Keratinocyte (primary cell): ENCODE data around the gene AHNAK2. TPM values are rescaled to one million over a fixed set of nuclear protein-coding genes. Genes with fewer than 3 reads are reported as not detected.

Source experiments
- DNase-seq: peaks from one replicate; pipeline ENCODE4 v3.0.0-alpha.2; 2011; ENCODE audit warnings: low read depth, missing footprints, low spot score
- FAIRE-seq: peaks from 2 replicates; lab custom pipeline; 2011; peaks lifted over from hg19 to GRCh38; lab: Jason Lieb, UNC
- H2AFZ ChIP-seq: 2 replicates; pipeline ENCODE4 v1.6.0; 2012; ENCODE audit warnings: low read length, control low read depth, inconsistent platforms; ENCODE audit not compliant: control insufficient read depth
- H3K27ac ChIP-seq: 2 replicates; pipeline ENCODE4 v1.5.1; 2011; ENCODE audit warnings: low read length; ENCODE audit not compliant: control insufficient read depth, insufficient read depth
- H3K27me3 ChIP-seq: 3 replicates; pipeline ENCODE4 v1.6.0; 2011; ENCODE audit warnings: low read length; ENCODE audit not compliant: control insufficient read depth, insufficient read depth; ENCODE audit errors: extremely low read depth
- H3K36me3 ChIP-seq, 2 experiments: 2 replicates in 1 of 2; 3 replicates in 1 of 2; pipeline ENCODE4 v1.5.1; 2011; ENCODE audit warnings: low read length in 2 of 2, mild to moderate bottlenecking in 1 of 2; ENCODE audit not compliant: control insufficient read depth in 2 of 2, insufficient read depth in 2 of 2; ENCODE audit errors: extremely low read depth in 1 of 2
- H3K4me1 ChIP-seq: 3 replicates; pipeline ENCODE4 v1.5.1; 2011; ENCODE audit warnings: low read length; ENCODE audit not compliant: control insufficient read depth, insufficient read depth; ENCODE audit errors: extremely low read depth
- H3K4me2 ChIP-seq: 3 replicates; pipeline ENCODE4 v1.6.0; 2011; ENCODE audit warnings: low read depth, low read length; ENCODE audit not compliant: control insufficient read depth, insufficient read depth; ENCODE audit errors: extremely low read depth
- H3K4me3 ChIP-seq, 3 experiments: fragments of 200-600 bp in 1 of 3; sonication (generic) in 1 of 3; 2 replicates in 2 of 3; 3 replicates in 1 of 3; pipeline ENCODE4 v1.5.1; 2011 to 2016; ENCODE audit warnings: low read length in 3 of 3, mild to moderate bottlenecking in 3 of 3, control low read depth in 2 of 3, inconsistent platforms in 1 of 3, low read depth in 1 of 3, mixed read lengths in 1 of 3, mixed run types in 1 of 3, moderate library complexity in 1 of 3; ENCODE audit not compliant: control insufficient read depth in 2 of 3, insufficient read depth in 2 of 3; ENCODE audit errors: extremely low read depth in 1 of 3
- H3K79me2 ChIP-seq: 2 replicates; pipeline ENCODE4 v1.6.0; 2012; ENCODE audit warnings: low read length; ENCODE audit not compliant: control insufficient read depth, insufficient read depth
- H3K9ac ChIP-seq: 3 replicates; pipeline ENCODE4 v1.6.0; 2011; ENCODE audit warnings: low read length; ENCODE audit not compliant: control insufficient read depth, insufficient read depth; ENCODE audit errors: extremely low read depth
- H3K9me1 ChIP-seq: 3 replicates; pipeline ENCODE4 v1.6.0; 2011; ENCODE audit warnings: low read length; ENCODE audit not compliant: control insufficient read depth, insufficient read depth; ENCODE audit errors: extremely low read depth
- H3K9me3 ChIP-seq: 2 replicates; pipeline ENCODE4 v1.5.1; 2012; ENCODE audit warnings: low read depth, low read length; ENCODE audit not compliant: control insufficient read depth
- H4K20me1 ChIP-seq: 3 replicates; pipeline ENCODE4 v1.6.0; 2011; ENCODE audit warnings: low read length; ENCODE audit not compliant: control insufficient read depth, insufficient read depth; ENCODE audit errors: extremely low read depth
- EZH2 ChIP-seq: IDR thresholded peaks from one replicate; pipeline ENCODE4 v1.6.1; 2012; ENCODE audit warnings: inconsistent platforms, mild to moderate bottlenecking, low read length, moderate library complexity
- dilution Hi-C: fragments of 300-500 bp; cut with MboI; formaldehyde crosslinking; loops from one replicate; pipeline ENCODE4 v1.7.0; 2020; ENCODE audit warnings: low sequenced_read_pairs; ENCODE audit not compliant: extremely low pct_ligation_motif_present
- polyA plus RNA-seq, 5 experiments: library from polyadenylated mRNA; depleted of rRNA in 3 of 5; stranded (reverse) in 3 of 5; stranded (forward) in 1 of 5; unstranded in 1 of 5; fragments of >200 nt; gene quantifications; 1 replicate in 1 of 5; 2 replicates in 3 of 5; 3 replicates in 1 of 5; pipeline versions ENCODE4 v1.2.1 to v1.2.3, GENCODE V29; 2011 to 2012; ENCODE audit warnings: missing spikeins in 2 of 5, low read depth in 1 of 5, low replicate concordance in 1 of 5
- TF ChIP-seq, protein P1 (sequence below), 3 experiments: IDR thresholded peaks in 1 of 3; conservative IDR thresholded peaks in 1 of 3; optimal IDR thresholded peaks in 1 of 3; 2 replicates in 2 of 3; 3 replicates in 1 of 3; pipeline versions ENCODE3 to v1.5.1; 2011; ENCODE audit warnings: low read length in 3 of 3, mild to moderate bottlenecking in 3 of 3, moderate library complexity in 2 of 3, control low read depth in 1 of 3, inconsistent platforms in 1 of 3; ENCODE audit not compliant: insufficient read depth in 2 of 3; ENCODE audit errors: extremely low read depth in 1 of 3

Gene AHNAK2
- polyA plus RNA-seq, 1 donor (not counting 4 experiments of a cell fraction or from before 2014, with no cell fraction given): 164 TPM

DNA sequence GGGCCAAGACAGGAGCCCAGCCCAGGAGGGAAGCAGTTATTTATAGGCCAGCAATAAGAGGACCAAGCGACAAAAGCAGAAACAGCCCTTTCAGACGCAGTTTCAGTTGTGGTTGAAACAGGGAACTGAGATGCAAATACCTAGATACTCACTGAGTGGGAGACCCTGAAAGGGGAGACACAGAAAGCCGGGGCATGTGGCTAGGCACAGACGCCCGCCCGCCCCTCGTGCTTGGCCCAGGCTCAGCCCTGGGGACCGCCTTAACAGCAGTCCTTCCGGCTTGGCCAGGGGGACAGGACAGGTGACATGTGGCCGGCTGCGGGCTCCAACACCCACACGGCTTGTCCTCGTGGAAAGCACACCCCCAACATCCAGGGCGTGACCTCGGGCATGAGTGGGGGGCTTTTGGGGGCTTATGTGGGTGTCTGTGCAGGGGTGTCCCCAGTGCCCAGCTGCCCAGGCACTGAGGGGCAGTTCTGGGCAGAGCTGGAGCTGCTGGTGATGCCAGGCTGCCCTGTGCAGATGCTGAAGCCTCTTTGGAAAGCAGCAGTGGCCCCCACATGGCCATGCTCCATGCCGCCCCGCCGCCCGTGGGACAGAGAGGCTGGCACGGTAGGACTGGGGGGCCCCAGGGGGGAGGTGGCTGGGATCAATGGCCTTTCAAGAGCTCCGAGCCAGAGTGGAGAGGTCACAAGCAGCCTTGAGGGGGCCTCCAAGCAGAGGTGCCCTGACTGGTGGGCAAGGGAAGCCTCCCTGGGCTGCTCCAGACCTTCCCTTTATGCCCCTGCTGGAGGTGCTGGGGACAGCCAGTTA lies 51.3 kb downstream of the AHNAK2 start:
- no peak for DNase-seq
- Histone ChIP-seq H3K4me3 (no peak overlapping the region), H2AFZ (no peak overlapping the region), H3K36me3 (no peaks in the 10 kb centered on the region), H3K9me3 (no peaks in the 10 kb centered on the region), H3K4me1 (no peaks in the 10 kb centered on the region), H3K27ac (no peak overlapping the region), H3K79me2 (no peaks in the 10 kb centered on the region), H3K27me3 (peaks cover 9% of the 10 kb centered on the region), H3K9ac (no peak overlapping the region), H4K20me1 (no peaks in the 10 kb centered on the region), H3K4me2 (no peak overlapping the region), H3K9me1 (no peaks in the 10 kb centered on the region)
- no peak for FAIRE-seq
- no peak for TF ChIP-seq EZH2
- TF ChIP-seq, protein P1, sequence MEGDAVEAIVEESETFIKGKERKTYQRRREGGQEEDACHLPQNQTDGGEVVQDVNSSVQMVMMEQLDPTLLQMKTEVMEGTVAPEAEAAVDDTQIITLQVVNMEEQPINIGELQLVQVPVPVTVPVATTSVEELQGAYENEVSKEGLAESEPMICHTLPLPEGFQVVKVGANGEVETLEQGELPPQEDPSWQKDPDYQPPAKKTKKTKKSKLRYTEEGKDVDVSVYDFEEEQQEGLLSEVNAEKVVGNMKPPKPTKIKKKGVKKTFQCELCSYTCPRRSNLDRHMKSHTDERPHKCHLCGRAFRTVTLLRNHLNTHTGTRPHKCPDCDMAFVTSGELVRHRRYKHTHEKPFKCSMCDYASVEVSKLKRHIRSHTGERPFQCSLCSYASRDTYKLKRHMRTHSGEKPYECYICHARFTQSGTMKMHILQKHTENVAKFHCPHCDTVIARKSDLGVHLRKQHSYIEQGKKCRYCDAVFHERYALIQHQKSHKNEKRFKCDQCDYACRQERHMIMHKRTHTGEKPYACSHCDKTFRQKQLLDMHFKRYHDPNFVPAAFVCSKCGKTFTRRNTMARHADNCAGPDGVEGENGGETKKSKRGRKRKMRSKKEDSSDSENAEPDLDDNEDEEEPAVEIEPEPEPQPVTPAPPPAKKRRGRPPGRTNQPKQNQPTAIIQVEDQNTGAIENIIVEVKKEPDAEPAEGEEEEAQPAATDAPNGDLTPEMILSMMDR (optimal IDR thresholded peaks at IDR 0.05 in 1 of 3, IDR thresholded peaks at IDR 0.05 in 1 of 3, conservative IDR thresholded peaks at IDR 0.05 in 1 of 3; ENCODE audit: extremely low read depth in 1 of 3, insufficient read depth in 2 of 3, low read length in 3 of 3): no peak
- dilution Hi-C loops: no loop called here

DNA sequence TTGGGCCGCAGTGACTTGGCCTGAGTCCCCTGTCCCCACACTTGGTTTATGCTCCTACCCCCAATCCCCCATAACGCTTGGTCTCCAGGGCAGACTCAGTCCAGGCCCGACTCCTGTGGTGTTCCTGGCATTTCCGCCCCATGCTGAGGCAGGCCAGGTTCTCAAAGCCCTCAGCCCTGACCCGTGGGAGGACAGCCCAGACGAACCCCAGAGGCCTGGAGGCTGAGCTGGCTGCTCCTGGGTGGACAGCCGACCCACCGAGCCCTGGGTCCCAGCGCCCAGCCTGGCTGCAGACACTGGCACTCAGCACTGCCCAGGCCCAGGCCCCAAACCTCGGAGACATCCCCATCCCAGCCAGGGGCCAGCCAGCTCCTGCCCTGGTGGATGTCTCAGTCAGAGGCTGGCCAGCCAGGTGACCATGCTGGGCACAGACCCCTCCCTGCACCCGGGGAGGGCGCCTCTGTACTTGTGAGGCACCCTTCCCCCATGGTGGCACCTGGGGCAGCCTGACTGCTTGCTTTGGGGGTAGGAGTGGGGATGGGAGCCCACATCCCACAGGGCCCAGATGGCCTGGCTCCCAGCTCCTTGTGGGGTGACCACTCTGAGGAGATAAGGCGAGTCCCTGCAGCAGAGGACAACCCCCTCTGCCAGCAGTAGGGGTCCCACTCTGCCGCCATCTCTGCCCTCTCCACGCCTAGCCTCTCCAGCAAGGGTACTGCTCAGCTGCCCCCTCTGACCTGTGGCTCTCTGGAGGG lies 52.1 kb downstream of the AHNAK2 start:
- DNase-seq: no peak
- Histone ChIP-seq H3K4me2 (no peak overlapping the region), H2AFZ (no peak overlapping the region), H3K27ac (no peak overlapping the region), H4K20me1 (no peaks in the 10 kb centered on the region), H3K9me3 (no peaks in the 10 kb centered on the region), H3K36me3 (no peaks in the 10 kb centered on the region), H3K4me1 (no peaks in the 10 kb centered on the region), H3K4me3 (no peak overlapping the region), H3K9ac (no peak overlapping the region), H3K79me2 (no peaks in the 10 kb centered on the region), H3K9me1 (no peaks in the 10 kb centered on the region), H3K27me3 (peaks cover 2% of the 10 kb centered on the region)
- dilution Hi-C loops: no loop called here
- no peak for TF ChIP-seq EZH2
- TF ChIP-seq, protein P1 (optimal IDR thresholded peaks at IDR 0.05 in 1 of 3, IDR thresholded peaks at IDR 0.05 in 1 of 3, conservative IDR thresholded peaks at IDR 0.05 in 1 of 3; ENCODE audit: extremely low read depth in 1 of 3, insufficient read depth in 2 of 3, low read length in 3 of 3): no peak
- no peak for FAIRE-seq
